Activated B cell treated with CpG ODN at 0.5 μM for 24 hours (primary cell): ENCODE measurements around the gene GOLGA6L7. TPM values are rescaled to one million over a fixed set of nuclear protein-coding genes. Genes with fewer than 3 reads are reported as not detected.
"Not testable (repeated sequence)": the region's sequence is repeated elsewhere in the genome, so short reads cannot be mapped to it uniquely, and the experiment has no call there.

Source experiments
- ATAC-seq: fragments of 200-7000 bp; cut with Tn5 transposase; one replicate; pipeline ENCODE4 v1.10.0; 2021; ENCODE audit warnings: low read depth, mild to moderate bottlenecking, moderate library complexity
- CTCF ChIA-PET: fragments of 350-600 bp; sonication (Branson Sonifier 250); formaldehyde crosslinking; loops from one replicate; lab custom pipeline; 2021; ENCODE audit warnings: antibody characterized with exemption; lab: Charles Lee
- POLR2A ChIA-PET: fragments of 350-600 bp; sonication (Branson Sonifier 250); formaldehyde crosslinking; loops from one replicate; lab custom pipeline; 2021; ENCODE audit warnings: antibody characterized with exemption; lab: Charles Lee
- DNase-seq: peaks from one replicate; pipeline ENCODE4 v3.0.0; 2022
- H3K27ac Mint-ChIP-seq: one replicate; pipeline ENCODE4 v1.8.0; 2020; ENCODE audit warnings: mixed read lengths
- H3K27me3 Mint-ChIP-seq: one replicate; pipeline ENCODE4 v1.8.0; 2021; ENCODE audit warnings: mixed read lengths
- H3K36me3 Mint-ChIP-seq: one replicate; pipeline ENCODE4 v1.8.0; 2021; ENCODE audit warnings: low read depth, mixed read lengths
- H3K4me1 Mint-ChIP-seq: one replicate; pipeline ENCODE4 v1.8.0; 2021; ENCODE audit warnings: mixed read lengths
- H3K4me3 Mint-ChIP-seq: one replicate; pipeline ENCODE4 v1.8.0; 2020; ENCODE audit warnings: mild to moderate bottlenecking, mixed read lengths
- H3K9me3 Mint-ChIP-seq: one replicate; pipeline ENCODE4 v1.8.0; 2020; ENCODE audit warnings: mixed read lengths
- CTCF ChIP-seq: fragments of 200-600 bp; IDR thresholded peaks from one replicate; pipeline ENCODE4 v1.8.0; 2022; ENCODE audit warnings: antibody characterized with exemption, mild to moderate bottlenecking
- intact Hi-C: fragments of 100-400 bp; cut with micrococcal nuclease; formaldehyde crosslinking; loops from one replicate; pipeline ENCODE4 v1.15.1; 2024
- total RNA-seq: library from RNA; stranded (reverse); gene quantifications from 2 replicates; pipeline ENCODE4 v1.2.3, GENCODE V29; 2022

The GOLGA6L7 gene
- total RNA-seq, 1 donor from 2014 or later: not detected

GRCh38 chr15:28894631-28895030, 46.2 kb upstream of the GOLGA6L7 start:
- ATAC-seq (no peak), DNase-seq (no peak)
- ChIA-PET CTCF (no interaction called here), POLR2A (no interaction called here)
- Mint-ChIP-seq H3K9me3 (no peaks in the 10 kb centered on the region), H3K4me1 (no peaks in the 10 kb centered on the region), H3K36me3 (no peaks in the 10 kb centered on the region), H3K4me3 (no peak overlapping the region), H3K27ac (no peak overlapping the region), H3K27me3 (no peaks in the 10 kb centered on the region)
- no peak for TF ChIP-seq CTCF
- intact Hi-C loops: no loop called here

GRCh38 chr15:28892789-28893610, 44.6 kb upstream of the GOLGA6L7 start:
- ChIA-PET POLR2A (no interaction called here), CTCF (no interaction called here)
- no peaks in the 10 kb centered on the region for H3K4me1 Mint-ChIP-seq
- H3K4me3 Mint-ChIP-seq: no peak overlapping the region
- peaks cover 10% of the 10 kb centered on the region for H3K27me3 Mint-ChIP-seq
- intact Hi-C loops: no loop called here
- no peaks in the 10 kb centered on the region for H3K36me3 Mint-ChIP-seq
- no peak for ATAC-seq
- no peaks in the 10 kb centered on the region for H3K9me3 Mint-ChIP-seq
- no peak for TF ChIP-seq CTCF
- no peak for DNase-seq
- H3K27ac Mint-ChIP-seq: no peak overlapping the region

GRCh38 chr15:28891588-28891987, 43.1 kb upstream of the GOLGA6L7 start:
- no peak for DNase-seq
- no peak for ATAC-seq
- no peaks in the 10 kb centered on the region for H3K36me3 Mint-ChIP-seq
- peaks cover 18% of the 10 kb centered on the region for H3K27me3 Mint-ChIP-seq
- TF ChIP-seq CTCF: no peak
- no peak overlapping the region for H3K4me3 Mint-ChIP-seq
- ChIA-PET CTCF (no interaction called here), POLR2A (no interaction called here)
- H3K27ac Mint-ChIP-seq: no peak overlapping the region
- intact Hi-C loops: no loop called here
- no peaks in the 10 kb centered on the region for H3K4me1 Mint-ChIP-seq
- no peaks in the 10 kb centered on the region for H3K9me3 Mint-ChIP-seq

- intact Hi-C loops: no loop called here
- ATAC-seq (no peak), DNase-seq (no peak)
- ChIA-PET POLR2A (no interaction called here), CTCF (no interaction called here)
- no peak for TF ChIP-seq CTCF
- no peaks in the 10 kb centered on the region for H3K9me3 Mint-ChIP-seq
- no peak overlapping the region for H3K4me3 Mint-ChIP-seq
- H3K36me3 Mint-ChIP-seq: no peaks in the 10 kb centered on the region
- no peak overlapping the region for H3K27ac Mint-ChIP-seq
- H3K4me1 Mint-ChIP-seq: no peaks in the 10 kb centered on the region
- peaks cover 18% of the 10 kb centered on the region for H3K27me3 Mint-ChIP-seq
These were observed 42.5 kb upstream of the GOLGA6L7 start for GRCh38 chr15:28890711-28891495.

- intact Hi-C loops, CTCF ChIA-PET, ATAC-seq, H3K4me3 Mint-ChIP-seq, H3K36me3 Mint-ChIP-seq, H3K9me3 Mint-ChIP-seq, H3K27ac Mint-ChIP-seq, DNase-seq, POLR2A ChIA-PET, H3K4me1 Mint-ChIP-seq: not testable (repeated sequence)
- H3K27me3 Mint-ChIP-seq: peaks cover 18% of the 10 kb centered on the region
These were observed 41.8 kb upstream of the GOLGA6L7 start for GRCh38 chr15:28890291-28890690.

GRCh38 chr15:28889871-28890270, 41.4 kb upstream of the GOLGA6L7 start:
- H3K36me3 Mint-ChIP-seq, H3K27ac Mint-ChIP-seq, intact Hi-C loops, DNase-seq, POLR2A ChIA-PET, ATAC-seq, CTCF ChIA-PET, H3K4me1 Mint-ChIP-seq, H3K4me3 Mint-ChIP-seq, H3K9me3 Mint-ChIP-seq: not testable (repeated sequence)
- peaks cover 18% of the 10 kb centered on the region for H3K27me3 Mint-ChIP-seq
